Measurements from ENCODE around the gene TAS2R50. TPM values are rescaled to one million over a fixed set of nuclear protein-coding genes. Genes with fewer than 3 reads are reported as not detected.
"Not testable (repeated sequence)": the region's sequence is repeated elsewhere in the genome, so short reads cannot be mapped to it uniquely, and the experiment has no call there.

The TAS2R50 gene, protein sequence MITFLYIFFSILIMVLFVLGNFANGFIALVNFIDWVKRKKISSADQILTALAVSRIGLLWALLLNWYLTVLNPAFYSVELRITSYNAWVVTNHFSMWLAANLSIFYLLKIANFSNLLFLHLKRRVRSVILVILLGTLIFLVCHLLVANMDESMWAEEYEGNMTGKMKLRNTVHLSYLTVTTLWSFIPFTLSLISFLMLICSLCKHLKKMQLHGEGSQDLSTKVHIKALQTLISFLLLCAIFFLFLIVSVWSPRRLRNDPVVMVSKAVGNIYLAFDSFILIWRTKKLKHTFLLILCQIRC
- 1 to 10 TPM in 2 of 3 donors, under 1 TPM in 1; 0.88 to 3.0 (median 2.0) TPM for total RNA-seq
- 10.9 TPM for total RNA-seq (2013)

DNA sequence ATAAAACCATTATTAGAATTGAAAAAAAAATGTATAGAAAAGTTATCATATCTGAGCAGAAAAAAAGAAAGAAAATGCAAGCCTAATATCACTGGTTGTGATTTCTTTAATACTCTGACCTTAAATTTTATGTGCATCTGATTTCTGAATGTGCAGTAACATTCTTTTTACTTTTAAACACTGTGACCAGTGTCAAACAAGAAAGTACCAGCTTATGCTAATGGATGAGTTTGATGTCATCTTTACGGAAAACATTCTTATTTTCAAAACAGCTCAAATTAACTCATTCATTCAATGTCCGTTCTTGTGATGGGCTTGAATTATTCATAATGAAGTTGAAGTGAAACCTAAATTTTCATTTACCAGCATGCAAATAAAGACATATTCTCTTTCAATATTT lies at the start of gene TAS2R50:
Gene TAS2R50, minus strand, starts transcription at position 101 of the 400 bp plus-strand sequence. Its CDS starts 52 bp downstream, at position 49.
- peaks cover 10% of the 10 kb centered on the region for H3K4me1 ChIP-seq (ENCODE audit: control insufficient read depth, insufficient read depth, low read length)
- peaks cover 26 to 35% of the 10 kb centered on the region in 2 donors for H3K27me3 Mint-ChIP-seq (ENCODE audit: low read depth in 2 of 2)
- intact Hi-C loops (cut with micrococcal nuclease), result no loop called here
- H3K4me3 Mint-ChIP-seq, result no peak within 1 kb of the TSS
- H3K9me3 Mint-ChIP-seq, result no peaks in the 10 kb centered on the region
- DNase-seq, result no peak
- TF ChIP-seq, protein P1, sequence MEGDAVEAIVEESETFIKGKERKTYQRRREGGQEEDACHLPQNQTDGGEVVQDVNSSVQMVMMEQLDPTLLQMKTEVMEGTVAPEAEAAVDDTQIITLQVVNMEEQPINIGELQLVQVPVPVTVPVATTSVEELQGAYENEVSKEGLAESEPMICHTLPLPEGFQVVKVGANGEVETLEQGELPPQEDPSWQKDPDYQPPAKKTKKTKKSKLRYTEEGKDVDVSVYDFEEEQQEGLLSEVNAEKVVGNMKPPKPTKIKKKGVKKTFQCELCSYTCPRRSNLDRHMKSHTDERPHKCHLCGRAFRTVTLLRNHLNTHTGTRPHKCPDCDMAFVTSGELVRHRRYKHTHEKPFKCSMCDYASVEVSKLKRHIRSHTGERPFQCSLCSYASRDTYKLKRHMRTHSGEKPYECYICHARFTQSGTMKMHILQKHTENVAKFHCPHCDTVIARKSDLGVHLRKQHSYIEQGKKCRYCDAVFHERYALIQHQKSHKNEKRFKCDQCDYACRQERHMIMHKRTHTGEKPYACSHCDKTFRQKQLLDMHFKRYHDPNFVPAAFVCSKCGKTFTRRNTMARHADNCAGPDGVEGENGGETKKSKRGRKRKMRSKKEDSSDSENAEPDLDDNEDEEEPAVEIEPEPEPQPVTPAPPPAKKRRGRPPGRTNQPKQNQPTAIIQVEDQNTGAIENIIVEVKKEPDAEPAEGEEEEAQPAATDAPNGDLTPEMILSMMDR (IDR thresholded peaks at IDR 0.05), result no peak
- H3K36me3 ChIP-seq (ENCODE audit: control insufficient read depth, insufficient read depth, low read length), result no peaks in the 10 kb centered on the region
- no CpG with 5 or more reads among the region's 2 CpGs for whole genome bisulfite sequencing (ENCODE audit: insufficient coverage)
- no peak within 1 kb of the TSS for H3K4me3 ChIP-seq (ENCODE audit: low read length)
- H3K36me3 Mint-ChIP-seq, result peaks cover 10% of the 10 kb centered on the region
- no peak within 1 kb of the TSS for H3K27ac ChIP-seq (ENCODE audit: low read length)
- peaks cover 17 to 24% of the 10 kb centered on the region in 2 donors for H3K4me1 Mint-ChIP-seq
- no peaks in the 10 kb centered on the region for H3K27me3 ChIP-seq (ENCODE audit: control insufficient read depth, insufficient read depth, low read length)
- no peaks in the 10 kb centered on the region for H3K9me3 ChIP-seq (ENCODE audit: control insufficient read depth, insufficient read depth, low read length)
- no peak for ATAC-seq
- H3K27ac Mint-ChIP-seq, result no peak within 1 kb of the TSS

DNA sequence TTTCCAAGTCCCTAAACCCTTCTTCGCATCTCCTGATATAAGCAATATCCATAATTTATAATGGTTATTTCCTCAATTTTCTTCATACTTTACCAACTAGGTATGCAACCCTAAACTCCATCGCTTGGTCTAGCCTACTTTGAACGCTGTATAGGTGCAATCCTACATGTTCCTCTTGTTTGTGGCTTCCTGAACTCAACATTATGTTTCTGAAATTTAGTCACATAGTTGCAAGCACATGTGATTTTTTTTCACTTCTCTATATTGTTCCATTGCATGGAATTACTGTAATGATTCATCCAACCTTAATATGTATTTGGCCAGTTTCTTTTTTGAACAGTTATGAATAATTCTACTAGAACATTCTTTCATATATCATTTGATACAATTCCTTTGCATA lies 47.2 kb upstream of the TAS2R50 start:
- WGBS (ENCODE audit: insufficient coverage), result no CpG with 5 or more reads among the region's 3 CpGs
- intact Hi-C loops (cut with micrococcal nuclease); H3K4me1 Mint-ChIP-seq; H3K27me3 Mint-ChIP-seq (ENCODE audit: low read depth in 2 of 2); DNase-seq; H3K27ac ChIP-seq (ENCODE audit: low read length); H3K4me3 Mint-ChIP-seq; H3K9me3 Mint-ChIP-seq; H3K4me3 ChIP-seq (ENCODE audit: low read length); H3K4me1 ChIP-seq (ENCODE audit: control insufficient read depth, insufficient read depth, low read length); H3K27me3 ChIP-seq (ENCODE audit: control insufficient read depth, insufficient read depth, low read length); H3K27ac Mint-ChIP-seq; H3K36me3 ChIP-seq (ENCODE audit: control insufficient read depth, insufficient read depth, low read length); H3K9me3 ChIP-seq (ENCODE audit: control insufficient read depth, insufficient read depth, low read length); ATAC-seq; H3K36me3 Mint-ChIP-seq: not testable (repeated sequence)

DNA sequence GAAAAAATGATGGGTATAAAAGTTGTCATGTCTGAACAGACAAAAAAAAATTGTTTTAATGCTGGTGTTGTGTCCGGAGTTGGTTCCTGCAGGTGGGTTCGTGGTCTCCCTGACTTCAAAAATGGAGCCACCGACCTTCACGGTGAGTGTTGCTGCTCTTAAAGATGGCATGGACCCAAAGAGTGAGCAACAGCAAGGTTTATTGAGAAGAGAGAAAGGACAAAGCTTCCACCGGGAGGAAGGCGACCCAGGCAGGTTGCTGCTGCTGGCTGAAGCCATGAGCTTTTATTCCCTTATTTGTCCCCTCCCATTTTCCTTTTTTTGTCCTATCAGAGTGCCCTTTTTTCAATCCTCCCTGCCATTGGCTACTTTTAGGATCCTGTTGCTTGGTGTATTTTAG lies 44.6 kb upstream of the TAS2R50 start, which contains the start of gene TAS2R31:
Gene TAS2R31, minus strand, starts transcription at position 101 of the 400 bp plus-strand sequence. Its CDS starts 72 bp downstream, at position 29.
- H3K9me3 ChIP-seq (ENCODE audit: control insufficient read depth, insufficient read depth, low read length), result no peaks in the 10 kb centered on the region
- no peaks in the 10 kb centered on the region for H3K27me3 ChIP-seq (ENCODE audit: control insufficient read depth, insufficient read depth, low read length)
- H3K4me1 ChIP-seq (ENCODE audit: control insufficient read depth, insufficient read depth, low read length), result no peaks in the 10 kb centered on the region
- ATAC-seq (no peak), DNase-seq (no peak)
- no peak within 1 kb of the TSS for H3K27ac Mint-ChIP-seq
- H3K4me3 ChIP-seq (ENCODE audit: low read length), result no peak within 1 kb of the TSS
- intact Hi-C loops (cut with micrococcal nuclease), result no loop called here
- H3K36me3 ChIP-seq (ENCODE audit: control insufficient read depth, insufficient read depth, low read length), result peaks cover 4% of the 10 kb centered on the region
- H3K36me3 Mint-ChIP-seq, result no peaks in the 10 kb centered on the region
- no peaks in the 10 kb centered on the region for H3K27me3 Mint-ChIP-seq (ENCODE audit: low read depth in 2 of 2)
- peaks cover 6 to 9% of the 10 kb centered on the region in 2 donors for H3K4me1 Mint-ChIP-seq
- H3K4me3 Mint-ChIP-seq, result no peak within 1 kb of the TSS
- 98% methylated on average over 6 of the region's 6 CpGs for WGBS (ENCODE audit: insufficient coverage)
- TF ChIP-seq, protein P1 (IDR thresholded peaks at IDR 0.05), result no peak
- H3K27ac ChIP-seq (ENCODE audit: low read length), result no peak within 1 kb of the TSS
- no peaks in the 10 kb centered on the region for H3K9me3 Mint-ChIP-seq

DNA sequence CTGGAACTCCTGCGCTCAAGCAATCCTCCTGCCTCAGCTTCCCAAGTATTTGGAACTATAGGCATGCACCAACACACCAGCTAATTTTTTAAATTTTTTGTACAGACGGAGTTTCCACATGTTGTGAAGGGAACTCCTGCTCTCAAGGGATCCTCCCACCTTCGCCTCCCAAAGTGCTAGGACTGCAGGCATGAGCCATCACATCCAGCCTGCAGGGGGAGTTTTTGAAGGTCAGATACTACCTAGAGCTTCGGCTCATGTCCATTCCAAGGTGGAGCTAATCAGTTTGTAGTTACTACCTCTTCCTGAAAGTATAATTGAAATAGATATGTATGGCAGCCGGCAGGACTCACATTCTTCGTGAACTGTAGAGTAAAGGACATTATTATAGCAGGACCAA lies 39.4 kb upstream of the TAS2R50 start:
- peaks cover 0 to 13% of the 10 kb centered on the region in 2 donors for H3K4me1 Mint-ChIP-seq
- peaks cover 11% of the 10 kb centered on the region for H3K36me3 Mint-ChIP-seq
- 95% methylated on average over 6 of the region's 6 CpGs for WGBS (ENCODE audit: insufficient coverage)
- TF ChIP-seq, protein P1 (IDR thresholded peaks at IDR 0.05), result no peak
- no peak overlapping the region for H3K4me3 Mint-ChIP-seq
- Histone ChIP-seq H3K4me1 (ENCODE audit: control insufficient read depth, insufficient read depth, low read length) (no peaks in the 10 kb centered on the region), H3K27me3 (ENCODE audit: control insufficient read depth, insufficient read depth, low read length) (no peaks in the 10 kb centered on the region), H3K36me3 (ENCODE audit: control insufficient read depth, insufficient read depth, low read length) (peaks cover 4% of the 10 kb centered on the region), H3K27ac (ENCODE audit: low read length) (no peak overlapping the region), H3K9me3 (ENCODE audit: control insufficient read depth, insufficient read depth, low read length) (no peaks in the 10 kb centered on the region), H3K4me3 (ENCODE audit: low read length) (no peak overlapping the region)
- ATAC-seq (no peak), DNase-seq (no peak)
- H3K27ac Mint-ChIP-seq, result no peak overlapping the region
- intact Hi-C loops (cut with micrococcal nuclease), result no loop called here
- peaks cover 0 to 3% of the 10 kb centered on the region in 2 donors for H3K9me3 Mint-ChIP-seq
- no peaks in the 10 kb centered on the region for H3K27me3 Mint-ChIP-seq (ENCODE audit: low read depth in 2 of 2)
